Mucosa of stomach (tissue), 1 donor: ENCODE data around the gene AUTS2.

Source experiments
- H3K27me3 ChIP-seq: one replicate; pipeline ENCODE4 v1.7.0; 2013; ENCODE audit warnings: mild to moderate bottlenecking, low read length; ENCODE audit not compliant: control insufficient read depth, insufficient read depth
- H3K36me3 ChIP-seq: one replicate; pipeline ENCODE4 v1.7.0; 2013; ENCODE audit warnings: low read length; ENCODE audit not compliant: control insufficient read depth, insufficient read depth
- H3K4me1 ChIP-seq: one replicate; pipeline ENCODE4 v1.7.0; 2013; ENCODE audit warnings: mild to moderate bottlenecking, low read length; ENCODE audit not compliant: control insufficient read depth, insufficient read depth
- H3K4me3 ChIP-seq: one replicate; pipeline ENCODE4 v1.7.0; 2013; ENCODE audit warnings: low read length
- H3K9ac ChIP-seq: one replicate; pipeline ENCODE4 v1.7.0; 2013; ENCODE audit warnings: mild to moderate bottlenecking, low read length, moderate library complexity
- H3K9me3 ChIP-seq: one replicate; pipeline ENCODE4 v1.7.0; 2013; ENCODE audit warnings: mild to moderate bottlenecking, low read length, moderate library complexity; ENCODE audit not compliant: control insufficient read depth
- donor health status: Pancreatic carcinoma.

The AUTS2 gene

DNA sequence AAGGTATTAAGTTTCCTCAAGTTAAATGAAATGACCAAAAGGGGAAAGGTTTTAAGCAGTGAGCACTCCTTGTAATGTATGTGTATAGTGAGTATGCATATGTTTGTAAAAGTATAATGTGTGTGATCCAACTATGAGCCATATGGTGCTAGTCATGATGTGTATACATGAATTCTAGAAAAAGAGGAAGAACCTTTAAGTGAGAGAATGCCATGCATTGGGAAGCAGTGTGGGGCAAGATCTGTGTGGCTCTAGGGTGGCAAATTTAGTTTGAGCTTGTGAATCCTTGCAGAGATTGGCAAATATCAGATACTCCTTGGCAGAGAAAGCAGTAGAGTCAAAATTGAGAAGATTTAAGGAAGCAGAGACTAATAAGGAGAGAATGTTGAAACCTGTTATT, 435.0 kb downstream of the AUTS2 start:
- Histone ChIP-seq H3K36me3 (no peaks in the 10 kb centered on the region), H3K27me3 (no peaks in the 10 kb centered on the region), H3K4me3 (no peak overlapping the region), H3K4me1 (no peaks in the 10 kb centered on the region), H3K9ac (no peak overlapping the region), H3K9me3 (no peaks in the 10 kb centered on the region)

DNA sequence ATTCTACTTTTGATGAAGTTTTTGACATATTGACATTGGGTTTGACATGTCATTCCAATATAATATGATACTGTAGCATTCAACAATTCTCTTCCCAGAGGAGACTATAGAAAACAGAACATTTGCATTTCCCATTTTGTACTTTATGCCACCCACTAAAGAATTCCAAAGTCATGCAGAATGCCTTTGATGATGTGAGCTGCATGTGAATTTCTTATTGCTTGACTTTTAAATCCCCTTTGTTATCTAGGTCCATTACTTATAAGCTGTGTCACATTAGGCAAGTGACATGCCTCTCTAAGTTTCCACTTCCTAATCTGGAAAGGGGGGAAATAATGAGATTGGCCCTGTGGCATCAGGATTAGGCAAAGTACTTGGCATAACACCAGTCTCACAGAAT, 436.7 kb downstream of the AUTS2 start:
- H3K27me3 ChIP-seq, result no peaks in the 10 kb centered on the region
- H3K9me3 ChIP-seq, result no peaks in the 10 kb centered on the region

DNA sequence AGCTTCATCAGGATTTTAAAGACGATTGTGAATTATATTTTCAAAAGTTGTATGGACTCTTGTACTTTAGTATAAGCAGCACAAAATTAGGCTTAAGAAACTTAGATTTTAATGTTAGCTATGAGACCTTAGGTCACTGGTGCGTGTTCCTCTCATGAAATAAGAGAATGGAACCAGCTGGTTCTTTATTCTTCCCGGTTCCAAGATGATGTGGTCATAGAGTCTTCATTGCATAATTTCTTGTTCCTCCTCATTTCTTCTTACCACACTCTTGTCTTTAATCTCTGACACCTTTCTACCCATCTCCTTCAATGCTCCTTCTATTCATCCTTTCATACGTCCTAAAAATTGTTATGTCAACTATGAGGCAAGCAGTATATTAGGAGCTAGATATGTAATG, 437.2 kb downstream of the AUTS2 start:
- H3K9ac ChIP-seq, result no peak overlapping the region
- H3K4me1 ChIP-seq, result no peaks in the 10 kb centered on the region
- H3K9me3 ChIP-seq, result no peaks in the 10 kb centered on the region
- H3K36me3 ChIP-seq, result no peaks in the 10 kb centered on the region
- H3K27me3 ChIP-seq, result no peaks in the 10 kb centered on the region
- H3K4me3 ChIP-seq, result no peak overlapping the region

More for the DNA sequence above, 436.7 kb downstream of the AUTS2 start:
- Histone ChIP-seq H3K36me3 (no peaks in the 10 kb centered on the region), H3K4me1 (no peaks in the 10 kb centered on the region), H3K4me3 (no peak overlapping the region), H3K9ac (no peak overlapping the region)

DNA sequence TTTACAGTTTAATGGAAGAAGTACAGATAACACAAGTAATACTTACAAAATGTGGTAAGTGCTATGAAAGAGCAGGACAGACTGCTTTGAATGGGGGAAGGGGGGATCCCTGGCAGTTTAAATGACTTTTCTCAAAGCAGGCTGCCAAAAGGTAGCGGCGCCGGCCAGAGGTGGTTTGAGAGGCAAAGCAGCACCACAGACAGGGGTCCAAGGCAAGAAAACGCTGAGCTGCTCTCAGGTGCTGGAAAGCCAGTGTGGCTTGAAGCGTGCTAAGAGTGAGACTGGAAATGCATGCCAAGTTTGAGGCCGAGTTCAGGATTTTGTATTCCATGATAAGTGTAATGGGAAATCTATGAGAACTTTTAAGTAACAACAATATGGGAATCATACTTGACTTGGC, 437.7 kb downstream of the AUTS2 start:
- Histone ChIP-seq H3K4me1 (no peaks in the 10 kb centered on the region), H3K9me3 (no peaks in the 10 kb centered on the region), H3K27me3 (no peaks in the 10 kb centered on the region), H3K4me3 (no peak overlapping the region), H3K9ac (no peak overlapping the region), H3K36me3 (no peaks in the 10 kb centered on the region)

DNA sequence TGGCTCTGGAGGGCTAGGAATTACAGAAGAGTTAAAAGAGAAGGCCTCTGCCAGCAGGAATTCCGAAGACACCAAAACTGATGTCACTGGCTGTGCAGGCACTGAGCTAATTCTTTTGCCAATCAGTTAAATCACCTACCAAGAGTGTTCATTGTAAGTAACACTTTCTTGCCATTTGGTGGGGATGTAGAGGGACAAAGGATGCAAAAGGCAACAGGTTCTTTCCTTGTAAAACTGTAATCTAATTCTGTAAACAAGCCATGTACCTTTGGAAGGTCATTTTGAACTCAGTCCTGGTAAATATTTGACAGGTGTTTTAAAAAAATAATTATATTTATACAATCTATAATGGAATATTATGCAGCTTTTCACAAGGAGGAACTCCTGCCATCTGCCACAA, 438.4 kb downstream of the AUTS2 start:
- Histone ChIP-seq H3K4me3 (no peak overlapping the region), H3K36me3 (no peaks in the 10 kb centered on the region), H3K9me3 (no peaks in the 10 kb centered on the region), H3K4me1 (no peaks in the 10 kb centered on the region), H3K9ac (no peak overlapping the region), H3K27me3 (no peaks in the 10 kb centered on the region)

DNA sequence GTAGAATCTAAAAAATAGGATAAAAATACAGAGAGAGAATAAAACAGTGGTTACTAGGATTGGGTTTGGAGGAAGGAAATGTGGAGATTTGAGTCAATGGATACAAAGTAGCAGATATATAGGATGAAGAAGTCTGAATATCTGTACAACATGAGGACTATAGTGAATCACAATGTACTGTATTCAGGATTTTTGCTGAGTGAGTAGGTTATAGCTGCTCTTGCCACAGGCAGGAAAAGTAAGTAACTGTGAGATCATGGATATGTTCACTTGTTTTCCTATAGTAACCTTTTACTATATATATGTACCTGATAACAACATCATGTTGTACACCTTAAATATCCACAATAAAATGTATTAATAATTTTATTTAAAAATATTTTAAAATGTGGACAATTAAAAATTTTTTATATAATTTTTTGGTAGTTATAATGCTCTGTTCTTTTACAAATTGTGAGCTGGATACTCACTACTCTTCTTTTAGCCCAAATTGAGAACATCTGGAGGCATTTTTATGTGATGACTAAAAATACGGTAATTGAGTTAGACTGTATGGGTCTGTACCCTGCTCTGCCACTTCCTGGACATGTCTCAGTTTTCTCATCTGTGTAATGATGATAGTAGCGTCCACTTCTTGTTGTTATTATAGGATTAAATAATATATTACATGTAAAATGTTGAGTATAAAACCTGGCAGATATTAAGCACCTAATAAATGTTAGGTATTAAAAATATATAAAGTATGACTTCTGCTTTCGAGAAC, 439.1 kb downstream of the AUTS2 start:
- Histone ChIP-seq H3K4me1 (no peaks in the 10 kb centered on the region), H3K9ac (no peak overlapping the region), H3K4me3 (no peak overlapping the region), H3K36me3 (no peaks in the 10 kb centered on the region), H3K27me3 (no peaks in the 10 kb centered on the region), H3K9me3 (no peaks in the 10 kb centered on the region)

DNA sequence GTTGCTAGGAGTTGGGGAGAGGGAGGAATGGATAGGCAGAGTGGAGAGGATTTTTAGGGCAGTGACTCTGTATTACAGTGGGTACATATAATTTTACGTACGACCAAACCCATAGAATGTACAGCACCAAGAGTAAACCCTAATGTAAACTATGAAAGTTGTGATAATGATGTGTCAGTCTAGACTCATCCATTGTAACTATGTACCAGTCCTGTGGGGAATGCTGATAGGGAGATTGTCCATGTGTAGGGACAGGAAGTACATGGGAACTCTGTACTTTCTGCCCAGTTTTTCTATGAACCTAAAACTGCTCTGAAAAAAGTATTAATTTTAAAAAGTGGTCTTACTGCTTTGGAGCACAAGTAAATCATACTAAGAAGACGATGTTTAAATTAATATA, 441.8 kb downstream of the AUTS2 start:
- Histone ChIP-seq H3K4me1 (no peaks in the 10 kb centered on the region), H3K4me3 (no peak overlapping the region), H3K27me3 (no peaks in the 10 kb centered on the region), H3K9ac (no peak overlapping the region), H3K36me3 (no peaks in the 10 kb centered on the region), H3K9me3 (no peaks in the 10 kb centered on the region)

DNA sequence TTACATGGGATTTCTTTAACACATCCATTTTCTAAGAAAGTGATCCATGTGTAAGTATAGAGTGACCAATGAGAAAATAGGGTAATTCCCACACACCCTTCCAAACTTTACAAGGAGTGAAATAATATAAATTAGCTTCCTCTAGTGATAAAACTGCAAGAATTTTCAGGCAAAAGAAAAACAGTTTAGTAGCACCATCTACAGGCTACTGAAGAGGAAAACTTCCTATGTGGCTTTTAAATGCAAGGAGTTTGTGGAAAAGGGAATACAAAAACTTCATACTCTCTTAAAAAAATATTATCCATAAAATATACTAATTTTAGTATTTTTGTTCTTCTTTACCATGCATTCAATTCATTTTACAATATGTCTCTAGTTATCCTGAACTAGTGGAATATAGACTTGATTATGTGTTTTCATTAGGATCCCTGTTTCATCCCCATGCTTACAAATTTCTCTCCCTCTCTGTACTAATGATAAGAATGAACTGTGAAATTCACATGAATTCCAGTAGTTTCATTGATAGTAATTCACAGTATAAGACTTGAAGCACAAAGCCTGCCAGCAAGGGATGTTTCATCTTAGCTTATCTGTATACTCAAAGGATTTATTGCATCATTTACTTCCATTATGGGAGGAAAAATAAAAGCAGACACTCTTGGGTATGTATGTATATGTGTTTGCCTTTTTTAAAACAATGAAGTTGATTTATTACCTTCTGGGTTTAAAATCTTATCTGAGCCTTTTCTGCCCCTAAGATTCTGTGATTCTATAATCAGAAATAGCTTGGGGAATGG, 442.9 kb downstream of the AUTS2 start:
- Histone ChIP-seq H3K4me3 (no peak overlapping the region), H3K4me1 (no peaks in the 10 kb centered on the region), H3K27me3 (no peaks in the 10 kb centered on the region), H3K9me3 (no peaks in the 10 kb centered on the region), H3K9ac (no peak overlapping the region), H3K36me3 (no peaks in the 10 kb centered on the region)

DNA sequence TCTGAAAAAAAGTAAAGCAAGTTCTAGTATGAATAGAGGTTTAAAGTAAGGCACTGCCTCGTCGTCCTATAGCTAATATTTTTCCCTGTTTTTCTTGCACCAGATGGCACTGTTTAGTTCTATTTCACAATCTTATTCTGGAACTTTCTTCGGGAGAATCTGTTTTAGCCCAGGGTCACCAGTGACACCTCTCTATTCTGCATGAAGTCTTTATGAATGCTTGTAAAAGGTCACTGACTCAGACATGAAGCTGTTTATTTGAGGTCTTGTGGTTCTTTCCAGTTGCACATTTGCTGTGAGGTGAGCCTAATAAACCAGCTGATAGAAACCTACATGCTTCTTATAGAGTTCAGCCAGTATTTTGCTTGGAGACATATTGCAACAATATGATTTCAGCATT, 444.3 kb downstream of the AUTS2 start:
- H3K9me3 ChIP-seq, result no peaks in the 10 kb centered on the region
- no peak overlapping the region for H3K4me3 ChIP-seq
- no peak overlapping the region for H3K9ac ChIP-seq

DNA sequence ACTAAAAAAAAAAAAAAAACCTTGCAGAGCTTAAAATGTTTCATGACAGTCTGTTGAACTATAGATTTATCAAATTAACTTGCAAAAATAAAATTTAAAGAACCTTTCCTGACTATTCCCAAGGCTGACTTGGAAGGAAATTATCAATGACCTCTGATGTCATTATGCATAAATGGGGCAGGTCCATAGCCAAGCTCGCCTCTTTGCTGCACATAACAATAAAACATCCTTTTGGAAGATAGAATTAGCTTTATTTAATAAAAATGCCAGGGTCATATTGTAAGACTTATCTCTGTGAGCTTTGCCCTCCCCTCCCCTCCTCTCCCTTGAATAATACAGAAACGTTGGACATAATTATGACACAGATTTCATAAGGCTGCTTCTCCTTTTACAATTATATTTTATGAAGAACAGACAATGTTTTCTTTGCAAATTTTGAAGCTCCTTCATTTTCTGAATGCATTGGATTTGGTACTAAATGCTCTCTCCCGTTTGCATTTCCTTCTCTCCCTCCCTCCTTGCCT, 444.8 kb downstream of the AUTS2 start:
- no peak overlapping the region for H3K4me3 ChIP-seq
- no peaks in the 10 kb centered on the region for H3K4me1 ChIP-seq
- no peaks in the 10 kb centered on the region for H3K9me3 ChIP-seq
- no peaks in the 10 kb centered on the region for H3K27me3 ChIP-seq
- no peaks in the 10 kb centered on the region for H3K36me3 ChIP-seq
- H3K9ac ChIP-seq, result no peak overlapping the region

More for the DNA sequence above, 444.3 kb downstream of the AUTS2 start:
- Histone ChIP-seq H3K4me1 (no peaks in the 10 kb centered on the region), H3K27me3 (no peaks in the 10 kb centered on the region), H3K36me3 (no peaks in the 10 kb centered on the region)

DNA sequence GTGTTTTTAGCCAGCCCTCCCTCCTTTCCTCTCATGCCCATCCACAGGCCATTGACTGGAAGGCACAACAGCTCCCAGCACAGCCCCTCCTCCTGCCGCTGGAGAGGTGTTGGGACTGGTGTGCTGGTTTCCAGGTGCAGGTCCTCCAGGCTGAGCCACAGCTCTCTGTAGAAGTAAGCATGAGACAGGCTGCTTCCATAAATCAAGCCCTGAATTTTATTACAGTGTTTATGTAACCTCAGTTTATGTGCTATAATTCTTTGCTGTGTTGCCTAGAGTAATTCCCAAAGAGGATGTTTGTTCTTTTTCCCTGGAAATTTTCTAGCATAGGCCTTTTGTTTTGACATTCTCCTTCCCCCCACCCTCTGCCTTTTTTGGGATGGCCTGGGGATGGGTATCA, 445.8 kb downstream of the AUTS2 start:
- H3K9me3 ChIP-seq, result no peaks in the 10 kb centered on the region
- no peaks in the 10 kb centered on the region for H3K4me1 ChIP-seq
- no peak overlapping the region for H3K4me3 ChIP-seq
- no peak overlapping the region for H3K9ac ChIP-seq
- no peaks in the 10 kb centered on the region for H3K36me3 ChIP-seq
- no peaks in the 10 kb centered on the region for H3K27me3 ChIP-seq

DNA sequence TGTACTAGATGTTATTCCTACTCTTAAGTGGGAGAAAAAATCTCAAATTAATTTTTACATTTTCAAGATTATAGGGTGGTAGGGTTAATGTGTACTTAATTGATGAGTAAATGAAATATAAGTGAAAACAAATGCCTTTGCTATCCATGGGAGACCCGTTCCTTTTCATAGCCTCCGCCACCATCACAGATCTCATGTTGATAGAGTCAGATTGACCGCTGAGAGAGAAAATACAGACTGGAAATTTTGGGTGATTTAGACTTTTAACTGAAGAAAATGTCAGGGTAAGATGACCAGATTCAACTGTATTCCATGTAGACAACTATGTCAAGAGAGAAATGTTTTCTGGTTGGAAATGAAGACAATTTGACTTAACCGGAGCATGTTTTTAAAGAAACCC, 446.2 kb downstream of the AUTS2 start:
- Histone ChIP-seq H3K9me3 (no peaks in the 10 kb centered on the region), H3K36me3 (no peaks in the 10 kb centered on the region), H3K4me1 (no peaks in the 10 kb centered on the region), H3K27me3 (no peaks in the 10 kb centered on the region), H3K9ac (no peak overlapping the region), H3K4me3 (no peak overlapping the region)
